Spleen (tissue), 11 donors: ENCODE results near the gene IQCC. TPM values are rescaled to one million over a fixed set of nuclear protein-coding genes. Genes with fewer than 3 reads are reported as not detected.

Source experiments
- DNase-seq: peaks from one replicate; pipeline ENCODE4 v3.0.0-alpha.2; 2020
- H3K27ac ChIP-seq, 8 donors: fragments of 200-600 bp; sonication (generic) in 7 of 8; 1 replicate in 4 of 8; 2 replicates in 4 of 8; pipeline versions ENCODE4 v1.5.0 to v1.8.0; 2016 to 2021; ENCODE audit warnings: inconsistent platforms in 4 of 8, mild to moderate bottlenecking in 4 of 8, moderate library complexity in 1 of 8
- H3K27me3 ChIP-seq, 7 donors: fragments of 200-600 bp; sonication (generic) in 6 of 7; replicated peaks in 1 of 7; 1 replicate in 4 of 7; 2 replicates in 3 of 7; pipeline versions ENCODE4 v1.5.0 to v1.8.0; 2016 to 2021; ENCODE audit warnings: inconsistent platforms in 3 of 7, mild to moderate bottlenecking in 1 of 7
- H3K36me3 ChIP-seq, 6 donors: fragments of 200-600 bp; sonication (generic) in 5 of 6; 1 replicate in 4 of 6; 2 replicates in 2 of 6; pipeline versions ENCODE4 v1.5.0 to v1.8.0; 2016 to 2021; ENCODE audit warnings: inconsistent platforms in 2 of 6
- H3K4me1 ChIP-seq, 6 donors: fragments of 200-600 bp; sonication (generic) in 5 of 6; 1 replicate in 3 of 6; 2 replicates in 3 of 6; pipeline versions ENCODE4 v1.5.0 to v1.8.0; 2016 to 2021; ENCODE audit warnings: inconsistent platforms in 3 of 6
- H3K4me3 ChIP-seq, 8 donors: fragments of 200-600 bp; sonication (generic) in 7 of 8; 1 replicate in 4 of 8; 2 replicates in 4 of 8; pipeline versions ENCODE4 v1.5.0 to v1.8.0; 2016 to 2021; ENCODE audit warnings: inconsistent platforms in 4 of 8, mild to moderate bottlenecking in 4 of 8, moderate library complexity in 2 of 8
- H3K9me3 ChIP-seq, 8 donors: fragments of 200-600 bp; sonication (generic) in 7 of 8; 1 replicate in 4 of 8; 2 replicates in 4 of 8; pipeline versions ENCODE4 v1.5.0 to v1.8.0; 2016 to 2021; ENCODE audit warnings: inconsistent platforms in 4 of 8
- CTCF ChIP-seq, 11 experiments: fragments of 200-600 bp in 7 of 11; fragments of 450-650 bp in 4 of 11; sonication (generic) in 4 of 11; IDR thresholded peaks in 8 of 11; conservative IDR thresholded peaks in 3 of 11; 1 replicate in 7 of 11; 2 replicates in 4 of 11; pipeline versions ENCODE4 v1.4.0 to v1.8.0; 2016 to 2021; ENCODE audit warnings: antibody characterized with exemption in 11 of 11, inconsistent platforms in 4 of 11, mild to moderate bottlenecking in 1 of 11
- POLR2A ChIP-seq, 3 donors: fragments of 450-650 bp; IDR thresholded peaks; one replicate each; pipeline ENCODE4 v1.5.1; 2017; ENCODE audit warnings: antibody characterized with exemption in 3 of 3, mild to moderate bottlenecking in 1 of 3
- POLR2AphosphoS5 ChIP-seq, 3 donors: sonication (generic); formaldehyde crosslinking; IDR thresholded peaks; one replicate each; pipeline ENCODE4 v1.5.1; 2017; ENCODE audit warnings: antibody characterized with exemption in 3 of 3
- WGBS, 5 donors: extraction: QIAGEN DNeasy Blood & Tissue Kit in 3 of 5; methylation state at CpG; one replicate each; pipeline versions ENCODE4 v1.1.5 to v1.1.7; 2013 to 2018; 5-methylcytosine and 5-hydroxymethylcytosine counted together
- intact Hi-C: fragments of 100-400 bp; cut with DNase I; formaldehyde crosslinking; loops from one replicate; pipeline ENCODE4 v1.15.0; 2023; ENCODE audit warnings: low total_unique reads
- polyA plus RNA-seq, 3 donors: library from polyadenylated mRNA; stranded (reverse); fragments of 200-250 nt; gene quantifications; one replicate each; pipeline ENCODE4 v1.2.1, GENCODE V29; 2013
- total RNA-seq, 7 donors: library from RNA; depleted of rRNA in 3 of 7; stranded (reverse); fragments of >200 nt in 3 of 7; fragmentation: NEBNext Ultra II Directional in 4 of 7; extraction: Animal tissue kit (Norgen Biotek cat#: 25700) in 4 of 7; gene quantifications; one replicate each; pipeline versions ENCODE4 v1.1.0 to v1.2.1, GENCODE V29; 2016 to 2021
- donor health status: healthy with polysubstance abuse.
- donor health status: DM: no; HTN: no; CAD: no; lungs with moderate emphysema.
- donor health status: DM: no; HTN: no; CAD: no.
- donor health status: Bipolar disorder and iron deficiency.
- donor health status: healthy.
- donor health status: DM: no; HTN: no; CAD: no.
- donor health status: DM: yes; HTN: yes; CAD: no.

Gene IQCC
- total and polyA plus RNA-seq, 10 donors, result 1.2 to 2.4 (median 1.7) TPM

- no peak for DNase-seq
- no peaks in the 10 kb centered on the region for H3K9me3 ChIP-seq
- no peaks in the 10 kb centered on the region for H3K27me3 ChIP-seq
- intact Hi-C loops, result no loop called here
- WGBS, 5 donors, result 61 to 92% (median 71%) methylated on average over 2 to 3 of the region's 3 CpGs
- TF ChIP-seq POLR2A (IDR thresholded peaks at IDR 0.05) (no peak), POLR2AphosphoS5 (IDR thresholded peaks at IDR 0.05) (peak in 1 of 3 donors; percentile 21), CTCF (IDR thresholded peaks at IDR 0.05 in 8 of 11, conservative IDR thresholded peaks at IDR 0.05 in 3 of 11) (no peak)
- H3K4me3 ChIP-seq, result peak within 1 kb of the TSS in 3 of 8 donors; percentile 29 to 60 (median 33)
- peak within 1 kb of the TSS; percentile 49 to 96 (median 90) for H3K27ac ChIP-seq
- H3K4me1 ChIP-seq, result peaks cover 34 to 73% (median 63%) of the 10 kb centered on the region in 6 donors
- H3K36me3 ChIP-seq, result no peaks in the 10 kb centered on the region
Measured at GRCh38 chr1:32246888-32247273, 41.4 kb downstream of the IQCC start, which contains the start of gene FAM167B. Gene FAM167B, plus strand, starts transcription at chr1:32247222. Its CDS starts 200 bp downstream, at chr1:32247422.

DNA sequence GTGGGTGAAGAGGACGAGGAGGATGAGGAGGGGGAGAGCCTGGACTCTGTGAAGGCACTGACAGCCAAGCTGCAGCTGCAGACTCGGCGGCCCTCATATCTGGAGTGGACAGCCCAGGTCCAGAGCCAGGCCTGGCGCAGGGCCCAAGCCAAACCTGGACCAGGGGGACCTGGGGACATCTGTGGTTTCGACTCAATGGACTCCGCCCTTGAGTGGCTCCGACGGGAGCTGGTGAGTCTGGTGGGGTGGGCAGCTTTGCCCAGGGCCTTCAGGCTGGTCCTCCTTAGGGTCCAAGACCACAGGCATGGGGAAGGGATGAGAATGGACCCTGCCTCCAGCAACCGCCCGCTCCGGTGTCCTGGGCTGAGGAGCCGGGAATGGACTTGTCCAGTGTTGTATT is 42.0 kb downstream of the IQCC start:
- peaks cover 35 to 73% (median 64%) of the 10 kb centered on the region in 6 donors for H3K4me1 ChIP-seq
- H3K27me3 ChIP-seq, result no peaks in the 10 kb centered on the region
- H3K9me3 ChIP-seq, result no peaks in the 10 kb centered on the region
- no peak for DNase-seq
- WGBS, 5 donors, result 83 to 94% (median 93%) methylated on average over 3 to 12 of the region's 12 CpGs
- H3K4me3 ChIP-seq, result no peak overlapping the region
- H3K36me3 ChIP-seq, result no peaks in the 10 kb centered on the region
- intact Hi-C loops, result no loop called here
- no peak for TF ChIP-seq CTCF (IDR thresholded peaks at IDR 0.05 in 8 of 11, conservative IDR thresholded peaks at IDR 0.05 in 3 of 11)
- TF ChIP-seq POLR2A (IDR thresholded peaks at IDR 0.05), result no peak
- no peak for TF ChIP-seq POLR2AphosphoS5 (IDR thresholded peaks at IDR 0.05)
- H3K27ac ChIP-seq, result peak overlapping the region; percentile 49 to 96 (median 90)

- Histone ChIP-seq H3K4me3 (peak overlapping the region in 5 of 8 donors; percentile 6 to 60 (median 29)), H3K27ac (peak overlapping the region; percentile 49 to 96 (median 90)), H3K27me3 (no peaks in the 10 kb centered on the region), H3K9me3 (no peaks in the 10 kb centered on the region), H3K36me3 (no peaks in the 10 kb centered on the region), H3K4me1 (peaks cover 35 to 74% (median 64%) of the 10 kb centered on the region in 6 donors)
- DNase-seq, result peak; percentile 97
- TF ChIP-seq POLR2A (IDR thresholded peaks at IDR 0.05) (no peak), POLR2AphosphoS5 (IDR thresholded peaks at IDR 0.05) (peak; percentile 78 to 84 (median 83)), CTCF (IDR thresholded peaks at IDR 0.05 in 8 of 11, conservative IDR thresholded peaks at IDR 0.05 in 3 of 11) (peak; percentile 82 to 97 (median 94))
- intact Hi-C loops, result no loop called here
- WGBS, 5 donors, result 4 to 8% (median 6%) methylated on average over 21 to 31 of the region's 31 CpGs
Measured at GRCh38 chr1:32247983-32248889, 42.8 kb downstream of the IQCC start.
